H1 (cell line): ENCODE measurements around the gene SLC9C1. TPM values are rescaled to one million over a fixed set of nuclear protein-coding genes. Genes with fewer than 3 reads are reported as not detected.

Experiments
- ATF2 ChIP-seq: IDR thresholded peaks from 2 replicates; pipeline ENCODE4 v1.6.1; 2012; ENCODE audit warnings: low read length, inconsistent platforms
- ATF3 ChIP-seq: IDR thresholded peaks from 2 replicates; pipeline ENCODE4 v1.6.1; 2011; ENCODE audit warnings: low read depth, mild to moderate bottlenecking, low read length; ENCODE audit not compliant: insufficient read depth
- BCL11A ChIP-seq, 2 experiments: IDR thresholded peaks; one replicate each; pipeline ENCODE4 v1.6.1; 2011; ENCODE audit warnings: low read depth in 2 of 2, low read length in 2 of 2, mild to moderate bottlenecking in 2 of 2
- CBX5 ChIP-seq: fragments of 300-800, 300-1000 bp; sonication (generic); IDR thresholded peaks from 2 replicates; pipeline ENCODE4 v1.7.1; 2016; ENCODE audit warnings: antibody characterized with exemption, low read length, low read depth
- CHD7 ChIP-seq: fragments of 300-600 bp; sonication (generic); IDR thresholded peaks from 2 replicates; pipeline ENCODE4 v1.7.1; 2012; ENCODE audit warnings: low read length, moderate library complexity, mild to moderate bottlenecking, inconsistent platforms; ENCODE audit not compliant: insufficient replicate concordance
- CTBP2 ChIP-seq: IDR thresholded peaks from 2 replicates; pipeline ENCODE4 v1.7.0; 2011; ENCODE audit warnings: borderline replicate concordance, mild to moderate bottlenecking, moderate library complexity, mixed read lengths, low read length; ENCODE audit not compliant: insufficient read depth, insufficient read length
- POLR2A ChIP-seq, 2 experiments: IDR thresholded peaks; 1 replicate in 1 of 2; 2 replicates in 1 of 2; pipeline ENCODE4 v1.6.1; 2011; ENCODE audit warnings: low read depth in 2 of 2, low read length in 2 of 2, mild to moderate bottlenecking in 2 of 2; ENCODE audit errors: control extremely low read depth in 1 of 2
- SP1 ChIP-seq: IDR thresholded peaks from 2 replicates; pipeline ENCODE4 v1.6.1; 2011; ENCODE audit warnings: low read depth, low read length
- SUZ12 ChIP-seq: fragments of 200-600 bp; sonication (generic); IDR thresholded peaks from 2 replicates; pipeline ENCODE4 v1.6.1; 2012; ENCODE audit warnings: mild to moderate bottlenecking, inconsistent platforms, low read length, moderate library complexity, mixed read lengths
- TAF7 ChIP-seq: optimal IDR thresholded peaks from 2 replicates; pipeline ENCODE3; 2011; ENCODE audit warnings: low read depth, mild to moderate bottlenecking, inconsistent platforms, low read length, moderate library complexity, borderline replicate concordance
- polyA plus RNA-seq, 7 experiments: library from polyadenylated mRNA; depleted of rRNA in 3 of 7; stranded (reverse) in 5 of 7; unstranded in 2 of 7; fragments of >200 nt in 5 of 7; fragments of 200-250 nt in 2 of 7; gene quantifications; 1 replicate in 5 of 7; 2 replicates in 1 of 7; 4 replicates in 1 of 7; pipeline versions ENCODE4 v1.2.1 to v1.2.3, GENCODE V29; 2011 to 2013; ENCODE audit warnings: missing spikeins in 2 of 7, mixed read lengths in 2 of 7
- total RNA-seq: library from RNA; stranded (reverse); fragmentation: NEBNext Ultra II Directional; extraction: Animal tissue kit (Norgen Biotek cat#: 25700); gene quantifications from 2 replicates; pipeline ENCODE4 v1.2.1, GENCODE V29; 2021

Gene SLC9C1
- total and polyA plus RNA-seq, 2 of the 8 experiments (the other 6 are each of a cell fraction or from before 2014, with no cell fraction given) = 0.15 to 0.24 TPM

GRCh38 chr3:112320691-112321090, 26.7 kb upstream of the SLC9C1 start (continued):
- TF ChIP-seq CHD7 = no peak
- TF ChIP-seq BCL11A (IDR thresholded peaks at IDR 0.05; ENCODE audit: low read depth in 2 of 2, low read length in 2 of 2) = no peak
- no peak for TF ChIP-seq ATF3
- no peak for TF ChIP-seq ATF2
- TF ChIP-seq SUZ12 = no peak
- no peak for TF ChIP-seq SP1
- TF ChIP-seq TAF7 = no peak
- no peak for TF ChIP-seq POLR2A (IDR thresholded peaks at IDR 0.05; ENCODE audit: control extremely low read depth in 1 of 2, low read depth in 2 of 2, low read length in 2 of 2)
- no peak for TF ChIP-seq CTBP2
- no peak for TF ChIP-seq CBX5
